IMR-90 (cell line): Measurements from ENCODE around the gene SP8. TPM values are rescaled to one million over a fixed set of nuclear protein-coding genes. Genes with fewer than 3 reads are reported as not detected.

Experiments
- ATAC-seq: fragments of 200-7000 bp; cut with Tn5 transposase; 2 replicates; pipeline ENCODE4 v1.9.1; 2020; ENCODE audit warnings: low read depth, mild to moderate bottlenecking, moderate library complexity
- BruUV-seq: library from RNA; stranded (reverse); fragments of 400-500 nt; replicated peaks from 2 replicates; lab custom pipeline; 2021; lab: Mats Ljungman, UMichigan
- CTCF ChIA-PET: fragments of 300-600 bp; formaldehyde crosslinking; extraction: SDS; loops from one replicate; lab custom pipeline; 2021; ENCODE audit warnings: antibody characterized with exemption; lab: Yijun Ruan, JAX
- POLR2A ChIA-PET: fragments of 300-600 bp; sonication (Branson Sonifier 250); formaldehyde crosslinking; loops from one replicate; lab custom pipeline; 2022; ENCODE audit warnings: antibody characterized with exemption; ENCODE audit not compliant: unreplicated experiment; lab: Charles Lee
- DNase-seq: peaks from one replicate; pipeline ENCODE4 v3.0.0; 2013
- H2AFZ ChIP-seq: replicated peaks from 2 replicates; pipeline ENCODE3; 2013; ENCODE audit warnings: low read length, mild to moderate bottlenecking; ENCODE audit not compliant: poor library complexity
- H2AK5ac ChIP-seq: 2 replicates; pipeline ENCODE4 v1.6.1; 2013; ENCODE audit warnings: low read depth, low read length, inconsistent platforms
- H2AK9ac ChIP-seq: replicated peaks from 2 replicates; pipeline ENCODE3; 2013; ENCODE audit warnings: mild to moderate bottlenecking, low read depth, low read length, moderate library complexity; ENCODE audit not compliant: poor library complexity
- H2BK120ac ChIP-seq: 2 replicates; pipeline ENCODE4 v1.6.1; 2013; ENCODE audit warnings: low read depth, low read length, inconsistent platforms
- H2BK15ac ChIP-seq: 3 replicates; pipeline ENCODE4 v1.6.1; 2013; ENCODE audit warnings: low read depth, low read length, inconsistent platforms
- H2BK20ac ChIP-seq: 2 replicates; pipeline ENCODE4 v1.6.1; 2013; ENCODE audit warnings: low read depth, mild to moderate bottlenecking, inconsistent platforms, low read length, moderate library complexity
- H2BK5ac ChIP-seq: 2 replicates; pipeline ENCODE4 v1.6.1; 2013; ENCODE audit warnings: mild to moderate bottlenecking, low read depth, low read length, inconsistent platforms; ENCODE audit not compliant: poor library complexity, severe bottlenecking
- H3K14ac ChIP-seq: replicated peaks from 2 replicates; pipeline ENCODE4 v1.6.1; 2013; ENCODE audit warnings: low read depth, low read length, inconsistent platforms
- H3K18ac ChIP-seq: 2 replicates; pipeline ENCODE4 v1.6.1; 2013; ENCODE audit warnings: low read depth, low read length, control low read depth
- H3K23ac ChIP-seq: 2 replicates; pipeline ENCODE4 v1.6.1; 2013; ENCODE audit warnings: low read depth, low read length, inconsistent platforms
- H3K27ac ChIP-seq: 2 replicates; pipeline ENCODE4 v1.5.1; 2013; ENCODE audit warnings: mild to moderate bottlenecking, control low read depth, low read length; ENCODE audit not compliant: insufficient read depth
- H3K27me3 ChIP-seq: 2 replicates; pipeline ENCODE4 v1.6.1; 2013; ENCODE audit warnings: low read length; ENCODE audit not compliant: control insufficient read depth, insufficient read depth
- H3K36me3 ChIP-seq: 2 replicates; pipeline ENCODE4 v1.6.1; 2013; ENCODE audit warnings: low read length, mixed read lengths; ENCODE audit not compliant: control insufficient read depth, insufficient read depth
- H3K4ac ChIP-seq: 2 replicates; pipeline ENCODE4 v1.6.1; 2013; ENCODE audit warnings: low read depth, low read length, inconsistent platforms
- H3K4me1 ChIP-seq: 2 replicates; pipeline ENCODE4 v1.6.1; 2013; ENCODE audit warnings: low read length, mixed read lengths; ENCODE audit not compliant: control insufficient read depth, insufficient read depth
- H3K4me2 ChIP-seq: 2 replicates; pipeline ENCODE4 v1.6.1; 2013; ENCODE audit warnings: low read depth, mild to moderate bottlenecking, control low read depth, low read length, moderate library complexity
- H3K4me3 ChIP-seq: 2 replicates; pipeline ENCODE4 v1.5.1; 2013; ENCODE audit warnings: low read depth, mild to moderate bottlenecking, control low read depth, low read length, moderate library complexity; ENCODE audit not compliant: insufficient read depth
- H3K56ac ChIP-seq: 2 replicates; pipeline ENCODE4 v1.6.1; 2013; ENCODE audit warnings: low read length, inconsistent platforms; ENCODE audit not compliant: insufficient read depth; ENCODE audit errors: extremely low read depth
- H3K79me1 ChIP-seq, 2 experiments: 2 replicates each; pipeline ENCODE4 v1.6.1; 2013; ENCODE audit warnings: low read length in 2 of 2, inconsistent platforms in 1 of 2, low read depth in 1 of 2
- H3K9ac ChIP-seq: 2 replicates; pipeline ENCODE4 v1.6.1; 2013; ENCODE audit warnings: low read depth, low read length, control low read depth
- H3K9me1 ChIP-seq: 2 replicates; pipeline ENCODE4 v1.6.1; 2013; ENCODE audit warnings: low read length, inconsistent platforms; ENCODE audit not compliant: insufficient read depth
- H3K9me3 ChIP-seq: 2 replicates; pipeline ENCODE4 v1.6.1; 2013; ENCODE audit warnings: low read length; ENCODE audit not compliant: control insufficient read depth, insufficient read depth
- H4K20me1 ChIP-seq: 2 replicates; pipeline ENCODE4 v1.6.1; 2013; ENCODE audit warnings: low read length, inconsistent platforms; ENCODE audit not compliant: insufficient read depth
- H4K5ac ChIP-seq: 2 replicates; pipeline ENCODE4 v1.6.1; 2013; ENCODE audit warnings: mild to moderate bottlenecking, low read depth, low read length, control low read depth
- H4K8ac ChIP-seq, 2 experiments: 2 replicates each; pipeline ENCODE4 v1.6.1; 2013; ENCODE audit warnings: low read depth in 2 of 2, low read length in 2 of 2, control low read depth in 1 of 2, inconsistent platforms in 1 of 2
- H4K91ac ChIP-seq: 2 replicates; pipeline ENCODE4 v1.6.1; 2013; ENCODE audit warnings: low read depth, low read length, inconsistent platforms; ENCODE audit not compliant: insufficient read depth
- CEBPB ChIP-seq: IDR thresholded peaks from 2 replicates; pipeline ENCODE4 v1.6.1; 2012; ENCODE audit warnings: low read depth, low read length, improper control_type of control experiment
- CTCF ChIP-seq: conservative IDR thresholded peaks from 2 replicates; pipeline ENCODE4 v1.5.1; 2012; ENCODE audit warnings: mild to moderate bottlenecking, low read depth, low read length, improper control_type of control experiment
- FOS ChIP-seq: fragments of 150-350 bp; IDR thresholded peaks from 2 replicates; pipeline ENCODE4 v1.6.1; 2016; ENCODE audit warnings: low read depth, low read length
- MAFK ChIP-seq: IDR thresholded peaks from 2 replicates; pipeline ENCODE4 v1.6.1; 2012; ENCODE audit warnings: low read depth, low read length, improper control_type of control experiment
- MAZ ChIP-seq: IDR thresholded peaks from 2 replicates; pipeline ENCODE4 v1.6.1; 2012; ENCODE audit warnings: low read depth, mild to moderate bottlenecking, low read length, improper control_type of control experiment, moderate library complexity, borderline replicate concordance
- MXI1 ChIP-seq: IDR thresholded peaks from 2 replicates; pipeline ENCODE4 v1.6.1; 2012; ENCODE audit warnings: low read depth, mild to moderate bottlenecking, low read length, moderate library complexity, borderline replicate concordance
- NFE2L2 ChIP-seq: fragments of 150-350 bp; IDR thresholded peaks from 2 replicates; pipeline ENCODE4 v1.6.1; 2016; ENCODE audit warnings: low read depth, mild to moderate bottlenecking, low read length
- POLR2A ChIP-seq: IDR thresholded peaks from 2 replicates; pipeline ENCODE4 v1.6.1; 2012; ENCODE audit warnings: mild to moderate bottlenecking, low read depth, low read length
- RAD21 ChIP-seq: IDR thresholded peaks from 2 replicates; pipeline ENCODE4 v1.6.1; 2012; ENCODE audit warnings: low read length, improper control_type of control experiment
- RFX5 ChIP-seq: IDR thresholded peaks from 2 replicates; pipeline ENCODE4 v1.8.0; 2012; ENCODE audit warnings: low read depth, mild to moderate bottlenecking, low read length, moderate library complexity
- SMC3 ChIP-seq: fragments of 150-350 bp; IDR thresholded peaks from 2 replicates; pipeline ENCODE4 v1.6.1; 2016; ENCODE audit warnings: low read depth, mild to moderate bottlenecking, antibody characterized with exemption, low read length, moderate library complexity
- USF2 ChIP-seq: fragments of 150-350 bp; IDR thresholded peaks from 2 replicates; pipeline ENCODE4 v1.6.1; 2017; ENCODE audit warnings: mild to moderate bottlenecking, antibody characterized with exemption, low read length, low read depth
- WGBS, 2 experiments: methylation state at CpG; one replicate each; pipeline versions ENCODE4 v1.1.5 to v1.1.7; 2013; ENCODE audit warnings: missing lambda C conversion rate in 2 of 2; ENCODE audit not compliant: insufficient read length in 1 of 2; ENCODE audit errors: extremely low coverage in 2 of 2; 5-methylcytosine and 5-hydroxymethylcytosine counted together
- dilution Hi-C: fragments of 300-500 bp; cut with HindIII; formaldehyde crosslinking; loops from one replicate; pipeline ENCODE4 v1.14.3; 2018; ENCODE audit warnings: low sequenced_read_pairs; ENCODE audit not compliant: unreplicated experiment
- in situ Hi-C: fragments of 300-500 bp; cut with MboI; formaldehyde crosslinking; loops from 3 replicates; pipeline ENCODE4 v1.14.3; 2019; ENCODE audit warnings: low sequenced_read_pairs, inconsistent platforms, mixed read lengths
- intact Hi-C: fragments of 100-400 bp; cut with micrococcal nuclease; formaldehyde crosslinking; loops from 2 replicates; pipeline ENCODE4 v1.10.0; 2022
- polyA plus RNA-seq, 3 experiments: library from polyadenylated mRNA; depleted of rRNA; stranded (reverse); fragments of >200 nt; gene quantifications; 2 replicates each; pipeline ENCODE4 v1.2.3, GENCODE V29; 2012; ENCODE audit warnings: low replicate concordance in 1 of 3
- total RNA-seq: library from RNA; depleted of rRNA; stranded (reverse); fragments of >200 nt; gene quantifications from 2 replicates; pipeline ENCODE4 v1.2.3, GENCODE V29; 2012

SP8 gene
- total and polyA plus RNA-seq, 2 of the 4 experiments (the other 2 are of a cell fraction), result not detected

- no peak overlapping the region for H3K4ac ChIP-seq
- no peaks in the 10 kb centered on the region for H3K9me3 ChIP-seq
- H3K23ac ChIP-seq, result no peak overlapping the region
- no peak overlapping the region for H4K91ac ChIP-seq
- no peak overlapping the region for H3K27ac ChIP-seq
- H2BK120ac ChIP-seq, result no peak overlapping the region
- H2BK15ac ChIP-seq, result no peak overlapping the region
- no peaks in the 10 kb centered on the region for H3K9me1 ChIP-seq
- H3K4me2 ChIP-seq, result no peak overlapping the region; the same call in 1 of the 2 replicates
- no peak for TF ChIP-seq RFX5
- TF ChIP-seq MXI1, result no peak
- TF ChIP-seq RAD21, result no peak
- TF ChIP-seq CEBPB, result no peak
- TF ChIP-seq CTCF, result no peak
- TF ChIP-seq NFE2L2, result no peak
- no peak for TF ChIP-seq SMC3
- no peak for TF ChIP-seq MAFK
- TF ChIP-seq FOS, result no peak
- no peak for TF ChIP-seq USF2
- TF ChIP-seq POLR2A, result no peak
- TF ChIP-seq MAZ, result no peak
- H2BK5ac ChIP-seq, result no peak overlapping the region
- intact Hi-C loops, result loop anchor here (1.0 to 5.0 kb wide), 4 partner anchors 477 to 1305 kb away; no protein-coding TSS in a partner anchor
- no peaks in the 10 kb centered on the region for H4K20me1 ChIP-seq
- no peak overlapping the region for H2AK9ac ChIP-seq
- POLR2A ChIA-PET, result interaction anchor here (0.6 kb wide), 1 partner anchor 756 kb away, joined by 3 read pairs; no protein-coding TSS in a partner anchor
- H3K27me3 ChIP-seq, result peaks cover 41% of the 10 kb centered on the region
- H4K5ac ChIP-seq, result no peak overlapping the region
- no peaks in the 10 kb centered on the region for H3K79me1 ChIP-seq
- no peak overlapping the region for H3K4me3 ChIP-seq
- H3K18ac ChIP-seq, result no peak overlapping the region
- no peaks in the 10 kb centered on the region for H3K4me1 ChIP-seq
- no peak overlapping the region for H2AK5ac ChIP-seq
- in situ Hi-C loops, result loop anchor here (10.0 kb wide), 2 partner anchors 727 to 1227 kb away; no protein-coding TSS in a partner anchor
- DNase-seq, result no peak
- H4K8ac ChIP-seq, result no peak overlapping the region
- ATAC-seq, result peak; percentile 53; the same call in 1 of the 2 replicates
- dilution Hi-C loops, result no loop called here
- no peak overlapping the region for H3K9ac ChIP-seq
- BruUV-seq, result no TSS peak
- no peaks in the 10 kb centered on the region for H3K36me3 ChIP-seq
- CTCF ChIA-PET, result no interaction called here
- 2% methylated on average over 16 of the region's 30 CpGs; no CpG with 5 or more reads in 1 of the 2 experiments for WGBS, 2 experiments
- no peak overlapping the region for H2BK20ac ChIP-seq
- peak overlapping the region; percentile 82 for H2AFZ ChIP-seq
- H3K14ac ChIP-seq, result no peak overlapping the region
- no peak overlapping the region for H3K56ac ChIP-seq
Observed at GRCh38 chr7:20777377-20778062, 9.2 kb downstream of the SP8 start.
